Karpas-422 (cell line): ENCODE data around the gene NPPB. TPM values are rescaled to one million over a fixed set of nuclear protein-coding genes. Genes with fewer than 3 reads are reported as not detected.

Experiments used
- DNase-seq: peaks from one replicate; pipeline ENCODE4 v3.0.0-alpha.2; 2015
- H2AFZ ChIP-seq: fragments of 200-600 bp; sonication (generic); 2 replicates; pipeline ENCODE4 v1.6.1; 2014; ENCODE audit warnings: antibody characterized with exemption, low read length, mixed read lengths
- H3K27ac ChIP-seq: fragments of 200-600 bp; sonication (generic); 2 replicates; pipeline ENCODE4 v1.5.1; 2014; ENCODE audit warnings: mild to moderate bottlenecking, low read length, moderate library complexity
- H3K27me3 ChIP-seq: fragments of 200-600 bp; sonication (generic); 2 replicates; pipeline ENCODE4 v1.6.1; 2014; ENCODE audit warnings: low read length, mixed read lengths
- H3K36me3 ChIP-seq: fragments of 200-600 bp; sonication (generic); 2 replicates; pipeline ENCODE4 v1.6.1; 2014; ENCODE audit warnings: low read length, mixed read lengths; ENCODE audit not compliant: insufficient read depth
- H3K4me1 ChIP-seq: fragments of 200-600 bp; sonication (generic); 2 replicates; pipeline ENCODE4 v1.6.1; 2014; ENCODE audit warnings: mild to moderate bottlenecking, low read length, mixed read lengths
- H3K4me2 ChIP-seq: fragments of 200-600 bp; sonication (generic); 2 replicates; pipeline ENCODE4 v1.6.1; 2014; ENCODE audit warnings: low read length, low read depth, mild to moderate bottlenecking; ENCODE audit not compliant: poor library complexity, severe bottlenecking
- H3K4me3 ChIP-seq: fragments of 200-600 bp; sonication (generic); 2 replicates; pipeline ENCODE4 v1.5.1; 2014; ENCODE audit warnings: mild to moderate bottlenecking, antibody characterized with exemption, low read length, mixed read lengths
- H3K79me2 ChIP-seq: fragments of 200-600 bp; sonication (generic); 2 replicates; pipeline ENCODE4 v1.6.1; 2014; ENCODE audit warnings: mild to moderate bottlenecking, low read length, mixed read lengths
- H3K9ac ChIP-seq: fragments of 200-600 bp; sonication (generic); 2 replicates; pipeline ENCODE4 v1.6.0; 2014; ENCODE audit warnings: low read length
- H3K9me2 ChIP-seq: fragments of 200-600 bp; sonication (generic), shearing (Covaris generic); replicated peaks from 2 replicates; pipeline ENCODE4 v1.6.0; 2014; ENCODE audit warnings: mild to moderate bottlenecking, low read length, moderate library complexity; ENCODE audit not compliant: insufficient read depth
- H3K9me3 ChIP-seq: fragments of 300-700, 200-600 bp; sonication (generic); 2 replicates; pipeline ENCODE4 v1.6.1; 2014; ENCODE audit warnings: low read length, mixed read lengths
- H4K20me1 ChIP-seq: fragments of 200-600 bp; sonication (generic); 2 replicates; pipeline ENCODE4 v1.6.1; 2014; ENCODE audit warnings: mild to moderate bottlenecking, antibody characterized with exemption, low read length, low read depth; ENCODE audit not compliant: insufficient read depth
- total RNA-seq: library from RNA; depleted of rRNA; stranded (reverse); fragments of >200 nt; shearing (Covaris generic); gene quantifications from 2 replicates; pipeline ENCODE4 v1.2.3, GENCODE V29; 2014; ENCODE audit warnings: low replicate concordance

The NPPB gene
- total RNA-seq, 1 experiment from 2014 or later: not detected

DNA sequence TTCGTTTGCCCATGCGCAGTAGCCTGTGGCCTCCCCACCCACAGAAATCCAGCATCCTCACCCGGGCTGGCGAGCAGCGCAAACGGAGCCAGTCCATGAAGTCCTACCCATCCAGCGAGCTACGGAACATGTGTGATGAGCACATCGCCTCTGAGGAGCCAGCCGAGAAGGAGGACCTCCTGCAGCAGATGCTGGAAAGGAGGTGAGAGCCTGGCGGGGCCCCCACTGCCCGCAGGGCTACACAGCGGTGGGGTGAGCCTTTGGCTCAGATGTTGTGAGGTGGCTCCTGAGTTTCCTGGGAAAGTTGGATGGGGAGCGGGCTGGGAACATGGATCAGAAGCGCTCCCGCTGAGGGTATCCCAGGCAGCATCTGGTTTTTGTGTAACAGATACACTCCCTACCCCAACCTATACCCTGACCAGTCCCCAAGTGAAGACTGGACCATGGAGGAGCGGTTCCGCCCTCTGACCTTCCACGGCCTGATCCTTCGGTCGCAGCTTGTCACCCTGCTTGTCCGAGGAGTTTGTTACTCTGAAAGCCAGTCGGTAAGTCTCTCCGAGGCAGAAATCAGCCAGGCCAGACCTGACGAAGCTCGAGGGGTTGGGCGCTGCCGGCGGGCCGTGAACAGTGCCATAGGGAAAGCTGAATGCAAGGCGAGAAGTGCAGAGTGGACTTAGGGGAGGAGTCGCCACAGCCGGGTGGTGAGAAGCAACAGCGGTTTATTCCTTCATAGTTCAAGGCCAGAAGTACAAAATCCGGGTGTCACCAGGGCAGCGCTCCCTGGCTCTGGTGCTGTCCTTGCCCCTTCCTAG is 21.6 kb downstream of the NPPB start:
- Histone ChIP-seq H3K4me3 (no peak overlapping the region), H3K9ac (no peak overlapping the region), H3K9me2 (no peaks in the 10 kb centered on the region), H3K9me3 (no peaks in the 10 kb centered on the region), H3K36me3 (peaks cover 24% of the 10 kb centered on the region; the same call in 1 of the 2 replicates), H3K4me2 (no peak overlapping the region), H3K27me3 (no peaks in the 10 kb centered on the region), H4K20me1 (peaks cover 18% of the 10 kb centered on the region; the same call in 1 of the 2 replicates), H3K27ac (no peak overlapping the region), H3K79me2 (no peaks in the 10 kb centered on the region), H3K4me1 (peaks cover 19% of the 10 kb centered on the region), H2AFZ (no peak overlapping the region)
- DNase-seq: no peak

DNA sequence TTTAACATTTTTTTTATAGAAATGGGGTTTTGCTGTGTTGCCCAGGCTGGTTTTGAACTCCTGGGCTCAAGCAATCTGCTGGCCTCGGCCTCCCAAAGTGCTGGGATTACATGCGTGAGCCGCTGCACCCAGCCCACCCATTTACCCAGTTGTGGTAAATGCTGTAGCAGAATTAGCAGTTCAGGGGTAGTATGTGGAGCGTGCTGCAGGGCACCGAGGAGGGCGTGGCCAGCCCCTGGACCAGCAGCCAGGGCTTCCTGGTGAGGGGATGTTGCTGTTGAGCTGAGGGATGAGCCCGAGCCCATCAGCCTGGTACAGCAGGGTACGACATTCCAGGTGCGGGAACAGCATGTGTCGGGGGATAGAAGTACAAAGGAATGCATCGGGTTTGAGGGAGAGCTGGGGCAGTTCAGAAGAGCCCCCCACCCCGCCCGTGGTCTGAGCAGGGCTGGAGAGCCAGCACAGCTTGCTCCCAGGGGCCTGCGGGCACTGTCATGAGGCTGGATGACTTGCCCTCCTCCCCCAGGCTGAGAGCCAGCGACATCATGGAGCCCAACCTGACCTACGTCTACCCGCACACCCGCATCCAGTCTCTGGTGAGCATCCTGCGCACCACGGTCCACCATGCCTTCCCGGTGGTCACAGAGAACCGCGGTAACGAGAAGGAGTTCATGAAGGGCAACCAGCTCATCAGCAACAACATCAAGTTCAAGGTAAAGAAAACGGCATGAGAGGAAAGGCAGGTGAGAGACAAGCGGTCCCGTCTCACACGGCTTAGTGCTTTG is 23.1 kb downstream of the NPPB start:
- Histone ChIP-seq H3K9ac (no peak overlapping the region), H2AFZ (no peak overlapping the region), H3K4me2 (no peak overlapping the region), H3K9me3 (no peaks in the 10 kb centered on the region), H3K4me1 (peaks cover 4% of the 10 kb centered on the region), H4K20me1 (peaks cover 8% of the 10 kb centered on the region; the same call in 1 of the 2 replicates), H3K79me2 (no peaks in the 10 kb centered on the region), H3K9me2 (no peaks in the 10 kb centered on the region), H3K27me3 (no peaks in the 10 kb centered on the region), H3K4me3 (no peak overlapping the region), H3K36me3 (peaks cover 16% of the 10 kb centered on the region; the same call in 1 of the 2 replicates), H3K27ac (no peak overlapping the region)
- DNase-seq: no peak

DNA sequence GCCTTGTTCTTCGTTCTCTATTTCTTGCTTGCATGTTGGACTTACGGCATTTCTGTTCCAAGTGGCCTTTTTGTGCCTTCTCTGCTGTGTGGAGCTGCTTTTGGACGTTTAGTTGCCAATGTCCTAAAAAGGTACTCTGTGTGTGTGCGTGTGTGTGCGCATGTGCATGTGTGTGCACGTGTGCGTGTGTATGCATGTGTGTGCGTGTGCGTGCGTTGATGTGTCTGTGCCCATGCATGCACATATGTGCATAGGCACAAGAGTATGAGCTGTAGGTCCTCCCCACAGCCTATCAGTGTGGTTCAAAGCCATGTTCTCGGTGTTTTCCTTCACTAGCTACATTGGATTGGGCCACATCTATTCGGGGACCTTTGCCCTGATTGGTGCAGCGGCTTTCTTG is 24.8 kb downstream of the NPPB start:
- H3K9me2 ChIP-seq: no peaks in the 10 kb centered on the region

DNA sequence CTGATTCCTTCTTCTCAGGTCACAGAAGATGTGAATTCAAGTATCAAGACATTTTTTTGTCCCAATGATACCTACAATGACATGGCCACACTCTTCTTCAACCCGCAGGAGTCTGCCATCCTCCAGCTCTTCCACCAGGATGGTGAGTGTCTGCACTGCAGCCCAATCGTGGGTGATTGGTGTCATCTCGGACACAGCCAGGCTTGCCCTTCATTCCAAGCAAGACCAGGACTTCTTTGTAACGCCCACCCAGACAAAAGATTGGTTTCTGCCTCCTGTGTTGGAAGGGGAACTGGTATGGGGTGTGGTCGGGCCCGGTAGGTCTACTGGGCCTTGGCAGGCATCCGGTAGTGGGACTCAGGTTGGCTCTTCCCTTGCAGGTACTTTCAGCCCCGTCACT is 25.2 kb downstream of the NPPB start:
- DNase-seq: no peak
- H3K4me3 ChIP-seq: no peak overlapping the region
- no peaks in the 10 kb centered on the region for H3K9me3 ChIP-seq
- H3K9ac ChIP-seq: no peak overlapping the region
- H3K4me2 ChIP-seq: no peak overlapping the region
- no peak overlapping the region for H2AFZ ChIP-seq
- H3K79me2 ChIP-seq: no peaks in the 10 kb centered on the region
- no peak overlapping the region for H3K27ac ChIP-seq
- H3K36me3 ChIP-seq: peaks cover 10% of the 10 kb centered on the region
- H3K4me1 ChIP-seq: no peaks in the 10 kb centered on the region
- H3K27me3 ChIP-seq: no peaks in the 10 kb centered on the region
- H4K20me1 ChIP-seq: peaks cover 7% of the 10 kb centered on the region; the same call in 1 of the 2 replicates
- no peaks in the 10 kb centered on the region for H3K9me2 ChIP-seq

More for the DNA sequence above, 24.8 kb downstream of the NPPB start:
- Histone ChIP-seq H3K4me2 (no peak overlapping the region), H3K79me2 (no peaks in the 10 kb centered on the region), H3K27me3 (no peaks in the 10 kb centered on the region), H4K20me1 (peaks cover 8% of the 10 kb centered on the region; the same call in 1 of the 2 replicates), H2AFZ (no peak overlapping the region), H3K4me3 (no peak overlapping the region), H3K9ac (no peak overlapping the region), H3K27ac (no peak overlapping the region), H3K4me1 (no peaks in the 10 kb centered on the region), H3K36me3 (peaks cover 9% of the 10 kb centered on the region), H3K9me3 (no peaks in the 10 kb centered on the region)
- DNase-seq: no peak

DNA sequence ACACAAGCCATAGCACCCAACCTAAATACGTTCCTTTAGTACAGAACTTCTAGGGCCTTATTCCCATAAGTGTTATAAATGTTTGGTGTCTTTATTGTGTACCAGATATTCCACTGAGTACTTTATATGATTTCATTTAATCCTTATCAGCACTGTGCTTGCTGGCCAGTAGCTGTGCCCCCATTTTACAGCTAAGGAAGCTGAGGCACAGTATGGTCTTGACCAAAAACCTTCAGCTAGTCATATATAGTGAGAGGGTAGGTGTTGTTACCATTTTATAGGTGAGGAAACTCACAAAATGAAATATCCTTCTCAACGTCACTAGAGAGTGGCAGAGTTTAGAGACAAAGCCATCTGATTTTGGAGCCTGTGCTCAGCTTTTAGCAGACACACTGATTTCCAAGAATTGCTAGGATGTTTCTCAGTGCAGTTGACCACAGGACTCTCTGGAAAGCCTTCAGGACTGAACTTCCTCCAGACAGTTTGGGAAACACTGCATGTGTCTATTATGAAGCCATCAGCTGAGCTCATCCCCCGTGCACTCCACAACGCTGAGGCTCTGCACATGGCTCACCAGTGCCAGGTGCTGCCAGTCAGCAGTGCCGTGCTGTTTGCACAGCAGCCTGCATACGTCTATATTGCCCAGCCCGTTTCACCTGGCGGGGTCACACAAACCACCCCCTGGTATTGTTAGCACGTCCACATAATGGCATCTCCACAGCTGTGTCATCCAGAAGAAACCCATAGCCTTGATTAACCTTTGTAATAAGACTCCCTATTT is 26.6 kb downstream of the NPPB start:
- no peaks in the 10 kb centered on the region for H3K9me2 ChIP-seq
- H3K79me2 ChIP-seq: no peaks in the 10 kb centered on the region
- peaks cover 14% of the 10 kb centered on the region for H3K36me3 ChIP-seq
- no peaks in the 10 kb centered on the region for H3K4me1 ChIP-seq
- H4K20me1 ChIP-seq: peaks cover 6% of the 10 kb centered on the region; the same call in 1 of the 2 replicates
- H3K4me3 ChIP-seq: no peak overlapping the region
- H2AFZ ChIP-seq: no peak overlapping the region
- H3K9ac ChIP-seq: no peak overlapping the region
- no peak overlapping the region for H3K27ac ChIP-seq
- DNase-seq: no peak
- H3K9me3 ChIP-seq: no peaks in the 10 kb centered on the region
- H3K27me3 ChIP-seq: no peaks in the 10 kb centered on the region
- no peak overlapping the region for H3K4me2 ChIP-seq

DNA sequence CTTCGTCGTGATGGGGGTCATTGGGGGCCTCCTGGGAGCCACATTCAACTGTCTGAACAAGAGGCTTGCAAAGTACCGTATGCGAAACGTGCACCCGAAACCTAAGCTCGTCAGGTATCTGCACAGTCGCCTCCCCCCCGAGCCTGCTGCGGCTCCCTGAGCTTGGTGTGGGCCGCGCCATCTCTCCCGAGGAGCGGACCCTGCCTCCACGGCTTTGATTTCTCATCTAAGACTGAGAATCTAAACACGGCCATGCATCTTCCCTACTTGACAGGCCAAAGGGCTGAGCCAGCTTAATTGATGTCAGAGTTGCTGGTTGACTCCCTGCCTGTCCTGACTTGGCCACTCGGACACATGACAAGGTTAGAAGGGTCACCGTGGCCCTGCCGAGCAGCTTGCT is 30.2 kb downstream of the NPPB start:
- no peak for DNase-seq
- H3K9me2 ChIP-seq: no peaks in the 10 kb centered on the region
- H3K36me3 ChIP-seq: peaks cover 14% of the 10 kb centered on the region
- H3K9me3 ChIP-seq: no peaks in the 10 kb centered on the region
- no peak overlapping the region for H3K4me3 ChIP-seq
- no peak overlapping the region for H3K9ac ChIP-seq
- no peak overlapping the region for H3K4me2 ChIP-seq
- no peaks in the 10 kb centered on the region for H4K20me1 ChIP-seq
- H3K79me2 ChIP-seq: no peaks in the 10 kb centered on the region
- no peak overlapping the region for H2AFZ ChIP-seq
- H3K4me1 ChIP-seq: no peaks in the 10 kb centered on the region
- no peaks in the 10 kb centered on the region for H3K27me3 ChIP-seq
- H3K27ac ChIP-seq: no peak overlapping the region

DNA sequence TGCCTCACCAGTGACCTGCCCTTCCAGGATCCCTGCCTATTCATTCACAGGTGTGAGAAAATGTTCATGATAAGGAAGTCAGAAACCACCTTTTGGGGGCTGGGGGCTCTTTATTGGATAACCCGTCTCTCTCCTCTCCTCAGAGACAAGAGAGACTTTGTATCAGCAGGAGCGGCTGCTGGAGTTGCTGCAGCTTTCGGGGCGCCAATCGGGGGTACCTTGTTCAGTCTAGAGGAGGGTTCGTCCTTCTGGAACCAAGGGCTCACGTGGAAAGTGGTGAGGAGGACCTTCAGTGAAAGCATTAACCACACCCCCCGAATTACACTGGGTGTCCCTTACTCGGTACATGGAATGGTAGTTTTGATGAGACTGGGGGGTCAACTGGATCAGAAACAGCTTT is 31.8 kb downstream of the NPPB start:
- Histone ChIP-seq H3K4me1 (no peaks in the 10 kb centered on the region), H4K20me1 (no peaks in the 10 kb centered on the region), H3K9me3 (no peaks in the 10 kb centered on the region), H3K4me3 (no peak overlapping the region), H3K27ac (no peak overlapping the region), H3K9ac (no peak overlapping the region), H3K27me3 (no peaks in the 10 kb centered on the region), H3K4me2 (no peak overlapping the region), H3K9me2 (no peaks in the 10 kb centered on the region), H3K36me3 (peaks cover 12% of the 10 kb centered on the region), H2AFZ (no peak overlapping the region), H3K79me2 (no peaks in the 10 kb centered on the region)
- no peak for DNase-seq

DNA sequence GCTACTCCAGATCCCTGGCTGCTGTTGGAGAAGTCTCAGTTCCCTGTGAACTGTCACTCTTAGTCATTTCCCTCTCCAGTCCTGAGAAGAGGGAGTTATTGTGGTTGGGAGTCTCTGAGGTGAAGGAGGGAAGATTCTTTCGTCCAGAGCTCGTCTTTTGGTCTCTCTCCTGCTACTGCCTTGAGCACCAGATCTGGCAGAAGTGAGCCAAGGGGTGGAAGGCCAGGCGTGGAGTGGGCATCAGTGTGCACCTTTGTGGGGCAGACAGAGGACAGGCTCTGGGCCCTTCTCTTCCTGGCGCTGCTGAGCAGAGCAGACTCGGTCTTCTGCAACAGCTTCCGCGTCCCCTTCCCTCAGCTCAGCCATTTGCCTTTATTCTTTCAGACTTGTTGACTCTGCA is 33.6 kb downstream of the NPPB start:
- no peaks in the 10 kb centered on the region for H3K27me3 ChIP-seq
- no peaks in the 10 kb centered on the region for H3K9me3 ChIP-seq
- no peaks in the 10 kb centered on the region for H3K9me2 ChIP-seq
- H3K4me3 ChIP-seq: no peak overlapping the region
- no peaks in the 10 kb centered on the region for H4K20me1 ChIP-seq
- no peak overlapping the region for H3K27ac ChIP-seq
- H3K36me3 ChIP-seq: peaks cover 10% of the 10 kb centered on the region
- no peak overlapping the region for H3K4me2 ChIP-seq
- H2AFZ ChIP-seq: no peak overlapping the region
- H3K9ac ChIP-seq: no peak overlapping the region
- no peaks in the 10 kb centered on the region for H3K79me2 ChIP-seq
- no peak for DNase-seq
- no peaks in the 10 kb centered on the region for H3K4me1 ChIP-seq
